Embryonic facial prominence (tissue), 1 donor: ENCODE measurements around the gene TLL2.

Experiments used
- DNase-seq: peaks from one replicate; pipeline ENCODE4 v3.0.0-alpha.2; 2016; ENCODE audit errors: extremely low spot score

Gene TLL2

GRCh38 chr10:96507044-96507443, 6.7 kb downstream of the TLL2 start:
- no peak for DNase-seq

- no peak for DNase-seq
Measured at GRCh38 chr10:96505150-96506136, 8.3 kb downstream of the TLL2 start.

GRCh38 chr10:96502561-96503282, 11.0 kb downstream of the TLL2 start:
- DNase-seq: no peak

GRCh38 chr10:96501985-96502384, 11.7 kb downstream of the TLL2 start:
- DNase-seq: no peak

- DNase-seq: no peak
Measured at GRCh38 chr10:96500519-96500918, 13.2 kb downstream of the TLL2 start.

GRCh38 chr10:96500050-96500449, 13.7 kb downstream of the TLL2 start:
- DNase-seq: no peak

GRCh38 chr10:96497391-96497790, 16.3 kb downstream of the TLL2 start:
- DNase-seq: no peak

GRCh38 chr10:96496281-96496925, 17.3 kb downstream of the TLL2 start:
- DNase-seq: no peak

GRCh38 chr10:96495544-96495943, 18.2 kb downstream of the TLL2 start:
- no peak for DNase-seq

GRCh38 chr10:96494694-96495093, 19.0 kb downstream of the TLL2 start:
- DNase-seq: no peak

- no peak for DNase-seq
Measured at GRCh38 chr10:96493871-96494525, 19.7 kb downstream of the TLL2 start.

GRCh38 chr10:96493254-96493653, 20.5 kb downstream of the TLL2 start:
- DNase-seq: no peak

- no peak for DNase-seq
Measured at GRCh38 chr10:96491303-96491702, 22.4 kb downstream of the TLL2 start.

- DNase-seq: no peak
Measured at GRCh38 chr10:96488161-96488935, 25.4 kb downstream of the TLL2 start.

- no peak for DNase-seq
Measured at GRCh38 chr10:96482815-96483588, 30.7 kb downstream of the TLL2 start.

- DNase-seq: no peak
Measured at GRCh38 chr10:96478355-96478754, 35.4 kb downstream of the TLL2 start.

GRCh38 chr10:96473866-96474265, 39.9 kb downstream of the TLL2 start:
- no peak for DNase-seq

- DNase-seq: no peak
Measured at GRCh38 chr10:96470116-96470743, 43.5 kb downstream of the TLL2 start.

GRCh38 chr10:96468845-96469244, 44.9 kb downstream of the TLL2 start:
- DNase-seq: no peak

- no peak for DNase-seq
Measured at GRCh38 chr10:96465599-96465998, 48.1 kb downstream of the TLL2 start.
